ENCODE data around the gene RTL1. TPM values are rescaled to one million over a fixed set of nuclear protein-coding genes. Genes with fewer than 3 reads are reported as not detected.

The RTL1 gene
- total RNA-seq, 3 donors from 2014 or later: not detected

DNA sequence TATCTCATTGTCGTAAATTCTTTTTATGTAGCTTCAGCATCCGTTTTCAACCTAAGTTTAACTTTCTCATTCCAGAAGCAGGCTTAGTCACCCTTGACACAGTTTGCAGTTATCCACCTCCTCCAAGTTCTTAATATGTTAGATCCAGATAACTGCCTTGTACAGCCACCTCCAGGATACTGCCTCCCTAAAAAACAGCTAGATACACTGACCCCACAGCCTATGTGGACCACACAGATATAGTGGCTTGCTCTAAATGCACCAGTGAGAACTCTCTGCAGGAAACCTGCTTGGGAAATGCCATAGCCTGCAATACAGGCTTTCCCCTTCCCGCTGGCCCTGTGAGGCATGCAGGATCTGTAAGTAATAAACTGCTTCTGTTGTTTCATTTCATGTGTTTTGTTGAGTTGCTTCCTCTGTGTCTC lies 11.1 kb upstream of the RTL1 start:
- H3K36me3 ChIP-seq: no peaks in the 10 kb centered on the region
- H3K27ac ChIP-seq: no peak overlapping the region
- DNase-seq (ENCODE audit: low spot score in 2 of 2): no peak
- no peaks in the 10 kb centered on the region for H3K9me3 ChIP-seq
- H3K4me3 ChIP-seq: no peak overlapping the region
- no peak for TF ChIP-seq POLR2A (IDR thresholded peaks at IDR 0.05)
- TF ChIP-seq, protein P1, sequence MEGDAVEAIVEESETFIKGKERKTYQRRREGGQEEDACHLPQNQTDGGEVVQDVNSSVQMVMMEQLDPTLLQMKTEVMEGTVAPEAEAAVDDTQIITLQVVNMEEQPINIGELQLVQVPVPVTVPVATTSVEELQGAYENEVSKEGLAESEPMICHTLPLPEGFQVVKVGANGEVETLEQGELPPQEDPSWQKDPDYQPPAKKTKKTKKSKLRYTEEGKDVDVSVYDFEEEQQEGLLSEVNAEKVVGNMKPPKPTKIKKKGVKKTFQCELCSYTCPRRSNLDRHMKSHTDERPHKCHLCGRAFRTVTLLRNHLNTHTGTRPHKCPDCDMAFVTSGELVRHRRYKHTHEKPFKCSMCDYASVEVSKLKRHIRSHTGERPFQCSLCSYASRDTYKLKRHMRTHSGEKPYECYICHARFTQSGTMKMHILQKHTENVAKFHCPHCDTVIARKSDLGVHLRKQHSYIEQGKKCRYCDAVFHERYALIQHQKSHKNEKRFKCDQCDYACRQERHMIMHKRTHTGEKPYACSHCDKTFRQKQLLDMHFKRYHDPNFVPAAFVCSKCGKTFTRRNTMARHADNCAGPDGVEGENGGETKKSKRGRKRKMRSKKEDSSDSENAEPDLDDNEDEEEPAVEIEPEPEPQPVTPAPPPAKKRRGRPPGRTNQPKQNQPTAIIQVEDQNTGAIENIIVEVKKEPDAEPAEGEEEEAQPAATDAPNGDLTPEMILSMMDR (IDR thresholded peaks at IDR 0.05): no peak
- TF ChIP-seq POLR2AphosphoS5 (IDR thresholded peaks at IDR 0.05): no peak
- H3K4me1 ChIP-seq: no peaks in the 10 kb centered on the region
- intact Hi-C loops (cut with DNase I; ENCODE audit: low total_unique reads): no loop called here
- peaks cover 0 to 4% of the 10 kb centered on the region in 2 donors for H3K27me3 ChIP-seq

DNA sequence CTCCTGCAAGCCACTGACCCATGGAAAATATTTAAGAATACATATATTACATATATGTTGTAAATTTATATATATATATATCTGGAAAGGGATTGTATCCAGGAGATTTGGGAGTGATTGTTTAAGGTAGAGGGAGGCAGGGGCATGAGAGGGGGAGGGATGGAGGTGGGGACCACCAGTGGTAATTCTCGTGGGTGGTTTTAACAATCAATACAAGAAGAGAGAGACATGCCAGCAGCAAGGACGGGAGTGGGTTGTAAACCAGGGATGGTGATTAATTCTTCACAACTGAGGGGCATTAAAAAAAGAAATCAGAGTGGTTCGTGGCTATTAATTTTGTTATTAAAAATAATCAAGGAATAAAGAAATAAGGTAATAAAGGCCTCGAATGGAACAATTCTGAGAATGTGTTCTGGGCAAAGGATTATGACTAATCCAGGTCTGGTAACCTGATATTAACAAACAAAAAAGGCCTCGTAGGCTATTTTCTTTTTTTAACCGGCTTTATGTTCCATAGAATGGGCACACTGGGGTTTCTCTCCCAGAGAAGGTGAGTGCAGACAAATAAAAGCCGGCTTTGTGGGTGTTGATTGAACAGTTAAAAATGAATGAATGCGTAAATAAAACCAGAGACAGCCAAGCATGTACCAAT lies 8.3 kb upstream of the RTL1 start:
- H3K4me1 ChIP-seq: no peaks in the 10 kb centered on the region
- no peak overlapping the region for H3K4me3 ChIP-seq
- no peak for DNase-seq (ENCODE audit: low spot score in 2 of 2)
- no peaks in the 10 kb centered on the region for H3K9me3 ChIP-seq
- H3K27ac ChIP-seq: no peak overlapping the region
- H3K36me3 ChIP-seq: no peaks in the 10 kb centered on the region
- no peak for TF ChIP-seq POLR2AphosphoS5 (IDR thresholded peaks at IDR 0.05)
- no peak for TF ChIP-seq POLR2A (IDR thresholded peaks at IDR 0.05)
- TF ChIP-seq, protein P1 (IDR thresholded peaks at IDR 0.05): no peak
- intact Hi-C loops (cut with DNase I; ENCODE audit: low total_unique reads): no loop called here
- H3K27me3 ChIP-seq: peaks cover 0 to 4% of the 10 kb centered on the region in 2 donors

DNA sequence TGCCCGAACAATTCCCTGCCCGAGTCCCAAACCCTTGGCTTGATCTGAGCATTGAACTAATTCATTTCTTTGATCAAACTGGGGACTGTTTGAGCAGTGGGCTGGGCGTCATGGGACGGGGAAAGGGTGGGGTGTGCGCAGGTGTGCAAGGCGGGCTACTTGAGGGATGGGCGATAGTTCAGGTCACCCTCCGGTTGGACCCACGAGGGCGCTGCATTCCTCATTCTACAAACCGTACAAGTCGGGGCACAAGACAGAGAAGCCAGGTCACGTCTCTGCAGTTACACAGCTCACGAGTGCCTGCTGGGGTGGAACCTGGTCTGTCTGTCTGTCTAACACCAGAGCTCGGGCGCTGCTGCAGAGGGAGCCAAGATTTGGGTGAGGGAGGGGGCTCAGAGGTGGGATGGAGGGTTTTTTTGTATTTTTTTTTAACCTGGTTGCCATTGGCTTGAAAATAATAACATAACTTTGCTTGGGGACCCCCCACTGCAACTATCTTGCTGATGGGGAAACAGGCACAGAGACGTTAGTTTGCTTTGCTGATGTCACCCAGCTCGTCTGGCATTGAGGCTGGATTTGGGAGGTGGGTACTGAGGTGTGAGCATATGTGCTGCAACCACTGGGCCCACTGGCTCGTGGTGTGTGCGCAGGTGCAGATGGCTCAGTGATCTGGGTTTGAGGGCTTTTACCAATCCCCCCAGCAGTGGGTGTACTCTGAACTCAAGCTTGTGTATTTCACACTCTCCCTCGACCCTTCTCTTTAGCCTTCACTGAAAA lies 7.6 kb upstream of the RTL1 start:
- H3K36me3 ChIP-seq: no peaks in the 10 kb centered on the region
- H3K9me3 ChIP-seq: no peaks in the 10 kb centered on the region
- no peak overlapping the region for H3K27ac ChIP-seq
- peaks cover 0 to 4% of the 10 kb centered on the region in 2 donors for H3K27me3 ChIP-seq
- intact Hi-C loops (cut with DNase I; ENCODE audit: low total_unique reads): no loop called here
- H3K4me3 ChIP-seq: no peak overlapping the region
- DNase-seq (ENCODE audit: low spot score in 2 of 2): no peak
- TF ChIP-seq POLR2AphosphoS5 (IDR thresholded peaks at IDR 0.05): no peak
- H3K4me1 ChIP-seq: no peaks in the 10 kb centered on the region

DNA sequence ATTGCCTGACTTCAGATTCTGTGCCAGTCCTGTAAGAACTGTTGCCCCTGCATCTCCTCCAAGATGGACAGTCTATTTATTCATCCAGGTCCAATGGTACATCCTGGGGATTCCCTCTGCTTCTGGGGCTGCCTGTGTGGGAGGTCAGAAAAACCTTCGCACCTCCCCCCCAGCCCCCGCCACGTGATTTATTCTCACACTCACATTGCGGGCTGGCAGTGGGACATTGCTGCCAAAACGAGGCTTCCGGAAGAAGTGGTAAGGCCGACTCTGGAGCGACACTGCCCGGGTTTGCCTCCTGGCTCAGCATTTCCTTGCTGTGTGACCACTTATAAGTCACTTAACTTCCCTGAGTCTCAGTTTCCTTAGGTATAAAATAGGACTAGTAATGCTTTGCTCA lies 5.9 kb upstream of the RTL1 start:
- TF ChIP-seq, protein P1 (IDR thresholded peaks at IDR 0.05): no peak
- TF ChIP-seq POLR2A (IDR thresholded peaks at IDR 0.05) (no peak), POLR2AphosphoS5 (IDR thresholded peaks at IDR 0.05) (no peak)
- H3K9me3 ChIP-seq: no peaks in the 10 kb centered on the region
- no peak for DNase-seq (ENCODE audit: low spot score in 2 of 2)
- no peak overlapping the region for H3K27ac ChIP-seq
- peaks cover 0 to 4% of the 10 kb centered on the region in 2 donors for H3K27me3 ChIP-seq
- no peaks in the 10 kb centered on the region for H3K4me1 ChIP-seq
- intact Hi-C loops (cut with DNase I; ENCODE audit: low total_unique reads): no loop called here
- no peak overlapping the region for H3K4me3 ChIP-seq
- no peaks in the 10 kb centered on the region for H3K36me3 ChIP-seq

DNA sequence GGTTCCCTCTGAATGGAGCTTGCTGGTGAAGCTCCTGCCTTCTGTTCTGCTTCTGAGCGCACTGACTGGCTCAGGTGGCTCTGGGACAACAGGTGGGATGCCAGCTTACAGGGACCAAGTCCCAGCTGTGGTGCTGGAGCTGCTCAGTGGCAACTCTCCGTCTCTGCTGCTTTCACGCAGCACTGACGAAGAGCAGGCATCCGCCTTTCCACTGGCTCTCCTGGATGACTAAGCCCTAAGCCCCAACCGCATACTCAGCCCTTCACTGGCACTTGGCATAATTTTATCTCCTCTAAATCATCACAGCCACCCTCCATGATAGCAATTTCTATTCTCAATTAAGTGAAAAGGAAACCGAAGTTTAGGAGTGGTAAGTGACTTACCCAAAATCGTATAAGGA lies 3.7 kb upstream of the RTL1 start:
- H3K27ac ChIP-seq: no peak overlapping the region
- H3K4me3 ChIP-seq: no peak overlapping the region
- H3K9me3 ChIP-seq: no peaks in the 10 kb centered on the region
- H3K27me3 ChIP-seq: peaks cover 0 to 24% of the 10 kb centered on the region in 2 donors
- TF ChIP-seq POLR2AphosphoS5 (IDR thresholded peaks at IDR 0.05): no peak
- H3K36me3 ChIP-seq: no peaks in the 10 kb centered on the region
- DNase-seq (ENCODE audit: low spot score in 2 of 2): no peak
- no peaks in the 10 kb centered on the region for H3K4me1 ChIP-seq
- intact Hi-C loops (cut with DNase I; ENCODE audit: low total_unique reads): no loop called here

DNA sequence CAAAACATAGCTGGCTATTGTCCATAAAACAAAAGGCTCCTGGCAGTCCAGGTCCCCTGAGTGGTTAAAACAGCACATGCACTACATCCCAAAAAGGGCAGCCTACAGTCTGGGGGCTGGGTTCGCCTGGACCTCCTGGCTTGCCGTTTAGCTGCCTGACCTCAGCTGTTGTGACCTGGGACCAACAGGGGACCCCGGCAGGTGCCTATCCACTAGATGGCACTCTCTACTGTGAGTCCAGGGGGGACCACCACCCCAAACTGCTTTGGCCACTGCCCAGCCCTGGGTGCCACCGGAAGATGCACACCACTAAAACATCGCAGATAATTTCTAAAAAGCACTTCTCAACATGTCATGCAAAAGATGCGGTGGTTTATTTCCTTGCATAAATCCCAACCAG lies 2.9 kb upstream of the RTL1 start:
- no peak for TF ChIP-seq POLR2AphosphoS5 (IDR thresholded peaks at IDR 0.05)
- TF ChIP-seq POLR2A (IDR thresholded peaks at IDR 0.05): no peak
- TF ChIP-seq, protein P1 (IDR thresholded peaks at IDR 0.05): no peak
- intact Hi-C loops (cut with DNase I; ENCODE audit: low total_unique reads): no loop called here
- Histone ChIP-seq H3K4me3 (no peak overlapping the region), H3K9me3 (no peaks in the 10 kb centered on the region), H3K27me3 (peaks cover 0 to 25% of the 10 kb centered on the region in 2 donors), H3K36me3 (no peaks in the 10 kb centered on the region), H3K4me1 (no peaks in the 10 kb centered on the region), H3K27ac (no peak overlapping the region)
- no peak for DNase-seq (ENCODE audit: low spot score in 2 of 2)

Measured in breast epithelium (tissue), 4 donors.